ENCODE data around the gene PDE4D.
A peak's percentile ranks its signal among the peaks of the same experiment; 100 is the strongest.

PDE4D gene

DNA sequence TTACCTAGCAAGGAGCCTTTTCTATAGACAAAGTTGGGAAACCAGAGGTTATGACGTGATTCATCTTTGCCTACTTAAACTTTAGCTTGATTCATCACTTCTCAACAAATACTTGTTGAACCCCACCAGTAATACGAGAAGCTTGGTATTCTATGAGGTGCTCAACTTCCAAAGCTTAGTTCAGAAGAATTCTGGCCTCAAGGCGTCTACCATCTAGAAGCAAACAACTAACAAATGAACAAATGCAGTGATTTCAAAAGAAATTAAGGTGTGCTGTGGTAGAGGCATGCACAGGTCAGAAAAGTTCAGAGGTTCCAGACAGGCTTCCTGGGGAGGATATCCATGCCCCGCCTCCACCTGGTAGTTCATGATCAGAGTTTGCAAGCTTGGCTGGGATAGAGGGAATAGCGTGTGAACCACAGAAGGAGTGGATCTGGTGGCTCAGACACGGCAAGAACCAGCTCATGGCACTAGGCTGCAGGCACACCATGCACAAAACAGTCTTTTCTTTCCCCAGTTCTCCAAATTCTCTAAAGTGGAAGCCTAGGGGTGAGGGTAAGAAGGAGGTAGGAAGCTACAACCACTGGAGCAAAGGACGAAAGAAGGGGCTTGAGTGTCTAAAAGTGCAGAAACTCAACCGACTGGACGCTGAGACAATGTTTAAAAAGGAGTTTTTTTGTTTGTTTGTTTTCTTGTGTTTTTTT is 837.6 kb downstream of the PDE4D start:
- intact Hi-C loops (cut with micrococcal nuclease) = no loop called here
- H3K4me1 Mint-ChIP-seq (ENCODE audit: low read depth) = no peaks in the 10 kb centered on the region
- no peak overlapping the region for H3K4me3 Mint-ChIP-seq
- H3K9me3 Mint-ChIP-seq = no peaks in the 10 kb centered on the region
- H3K27me3 Mint-ChIP-seq = no peaks in the 10 kb centered on the region
- no peaks in the 10 kb centered on the region for H3K36me3 Mint-ChIP-seq (ENCODE audit: low read depth)
- H3K27ac Mint-ChIP-seq = no peak overlapping the region

DNA sequence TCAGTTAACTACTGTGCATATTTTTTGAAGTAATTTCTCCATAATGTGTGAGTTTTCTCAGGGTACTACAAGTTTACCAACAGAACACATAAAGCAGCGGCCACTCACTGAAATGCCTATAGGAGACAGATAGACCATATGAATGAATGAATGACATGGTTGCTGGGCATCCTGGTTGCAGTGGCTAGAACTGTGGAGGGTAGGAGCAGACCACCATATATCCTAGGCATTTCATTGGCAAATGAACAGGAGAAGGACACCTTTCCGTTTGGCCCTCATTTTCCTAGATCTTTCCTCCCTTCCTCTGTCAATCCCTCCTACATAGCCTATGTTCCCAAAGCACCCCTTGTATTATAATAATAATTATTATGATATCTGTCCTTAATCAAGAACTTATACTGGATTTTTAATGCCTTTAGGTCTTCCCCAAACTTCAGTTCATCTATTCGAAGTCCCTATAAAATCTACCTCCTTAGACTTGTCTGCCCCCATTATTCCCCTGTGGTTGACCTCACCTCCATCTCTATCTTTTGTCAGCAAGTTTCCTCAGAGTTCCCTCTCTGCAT is 838.5 kb downstream of the PDE4D start:
- no peaks in the 10 kb centered on the region for H3K27me3 Mint-ChIP-seq
- H3K9me3 Mint-ChIP-seq = no peaks in the 10 kb centered on the region
- H3K27ac Mint-ChIP-seq = no peak overlapping the region
- intact Hi-C loops (cut with micrococcal nuclease) = no loop called here
- H3K4me1 Mint-ChIP-seq (ENCODE audit: low read depth) = no peaks in the 10 kb centered on the region
- H3K36me3 Mint-ChIP-seq (ENCODE audit: low read depth) = no peaks in the 10 kb centered on the region
- H3K4me3 Mint-ChIP-seq = no peak overlapping the region

DNA sequence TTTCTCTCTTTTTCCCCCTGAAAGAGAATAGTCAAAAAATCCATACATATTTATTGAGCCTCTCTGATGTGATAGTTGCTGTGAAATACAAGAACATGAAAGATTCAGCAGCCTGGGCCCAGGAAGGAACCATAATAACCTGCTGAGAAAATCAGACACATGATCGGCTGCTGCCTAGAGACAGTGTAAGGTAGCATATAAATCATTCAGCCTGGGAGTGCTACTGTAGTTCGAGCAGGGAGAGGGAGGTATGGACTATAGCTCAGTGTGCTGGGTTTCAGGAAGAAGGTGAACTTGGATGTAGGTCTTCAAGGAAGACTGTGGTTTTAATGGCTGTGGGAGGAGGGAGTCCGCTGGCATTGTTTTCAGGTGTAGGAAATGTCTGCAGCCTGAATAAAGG is 841.6 kb downstream of the PDE4D start:
- Mint-ChIP-seq H3K27me3 (no peaks in the 10 kb centered on the region), H3K27ac (no peak overlapping the region), H3K36me3 (ENCODE audit: low read depth) (no peaks in the 10 kb centered on the region), H3K4me3 (no peak overlapping the region), H3K9me3 (no peaks in the 10 kb centered on the region), H3K4me1 (ENCODE audit: low read depth) (no peaks in the 10 kb centered on the region)
- intact Hi-C loops (cut with micrococcal nuclease) = no loop called here

DNA sequence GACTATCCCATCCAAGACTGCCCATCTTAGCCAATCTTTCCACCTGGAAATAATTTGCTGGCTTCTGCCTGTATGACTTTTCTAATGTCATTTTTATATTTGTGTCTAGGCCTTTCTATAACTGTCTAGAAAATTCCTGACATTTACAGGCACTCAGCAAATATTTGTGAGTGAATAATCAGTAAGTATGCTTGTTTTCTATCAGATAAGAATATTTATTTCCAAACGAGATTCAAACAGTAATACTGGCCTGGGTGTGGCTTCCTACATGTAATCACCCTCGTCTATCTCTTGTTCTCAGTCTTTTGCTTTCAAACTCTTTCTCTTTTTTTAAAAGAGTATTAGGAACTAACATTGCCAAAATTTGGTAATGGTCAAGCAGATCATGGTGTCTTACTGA is 844.4 kb downstream of the PDE4D start:
- no peaks in the 10 kb centered on the region for H3K4me1 Mint-ChIP-seq (ENCODE audit: low read depth)
- no peaks in the 10 kb centered on the region for H3K9me3 Mint-ChIP-seq
- no peak overlapping the region for H3K4me3 Mint-ChIP-seq
- H3K27me3 Mint-ChIP-seq = no peaks in the 10 kb centered on the region
- no peak overlapping the region for H3K27ac Mint-ChIP-seq
- H3K36me3 Mint-ChIP-seq (ENCODE audit: low read depth) = no peaks in the 10 kb centered on the region
- intact Hi-C loops (cut with micrococcal nuclease) = no loop called here

DNA sequence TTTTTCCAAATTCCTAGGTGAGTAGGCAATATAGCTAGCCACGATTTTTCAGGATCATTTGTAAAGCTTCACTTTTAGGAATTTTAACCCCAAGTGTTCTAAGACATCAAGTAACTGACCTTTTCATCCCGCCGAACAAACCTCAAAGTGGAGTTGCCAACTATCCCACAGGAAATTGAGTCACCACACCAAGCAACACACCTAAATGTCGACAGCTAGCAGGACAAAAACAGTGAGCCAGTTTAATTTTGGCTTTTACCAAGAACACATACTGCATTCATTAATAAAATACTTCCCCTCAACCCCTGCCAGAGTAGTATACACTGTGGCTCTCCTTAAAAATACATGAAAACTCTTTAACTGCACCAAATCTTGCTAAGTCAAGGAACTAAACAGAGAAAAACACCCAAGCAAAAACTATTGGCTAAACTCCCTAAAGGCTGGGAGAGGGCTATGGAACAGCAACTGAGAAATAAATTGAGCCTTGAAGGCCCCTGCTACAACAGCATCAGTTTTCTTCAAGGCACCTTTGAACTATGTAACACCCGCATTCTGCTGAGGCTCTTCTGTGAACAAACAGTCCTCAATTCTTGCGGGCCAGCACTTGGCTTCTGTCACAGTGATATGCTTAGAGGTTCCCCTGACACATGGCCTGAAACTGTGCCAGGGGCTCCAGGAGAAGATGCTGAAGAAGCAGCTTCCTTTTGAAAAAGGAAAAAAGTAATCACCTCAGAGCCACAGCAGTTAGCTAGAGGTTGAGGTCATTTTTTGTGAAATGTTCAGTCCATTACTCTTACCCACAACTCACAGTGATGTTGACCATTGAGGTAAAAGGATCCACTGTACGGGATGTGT is 851.1 kb downstream of the PDE4D start:
- intact Hi-C loops (cut with micrococcal nuclease) = no loop called here
- H3K27me3 Mint-ChIP-seq = peaks cover 4% of the 10 kb centered on the region
- no peaks in the 10 kb centered on the region for H3K9me3 Mint-ChIP-seq
- H3K36me3 Mint-ChIP-seq (ENCODE audit: low read depth) = peaks cover 10% of the 10 kb centered on the region
- no peak overlapping the region for H3K4me3 Mint-ChIP-seq
- H3K27ac Mint-ChIP-seq = no peak overlapping the region
- H3K4me1 Mint-ChIP-seq (ENCODE audit: low read depth) = peaks cover 20% of the 10 kb centered on the region

DNA sequence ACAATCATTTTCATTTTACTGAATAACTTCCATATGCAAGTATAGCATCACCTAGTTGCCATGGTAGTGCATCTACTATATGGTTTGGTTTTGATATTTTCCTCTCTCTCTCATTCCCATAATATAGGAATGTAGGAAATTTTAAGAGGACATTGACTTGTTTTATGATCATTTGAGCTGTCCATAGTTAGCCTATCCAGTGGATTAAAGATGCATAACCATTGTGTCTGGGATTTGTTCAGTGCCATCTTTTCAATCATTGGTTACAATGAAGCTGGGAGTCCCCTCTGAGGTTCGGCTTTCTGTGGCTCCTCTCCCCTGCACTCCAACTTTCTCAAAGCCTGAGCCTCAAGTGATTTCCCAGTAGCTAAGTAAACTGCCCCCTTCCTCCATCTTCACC is 852.2 kb downstream of the PDE4D start:
- H3K9me3 Mint-ChIP-seq = no peaks in the 10 kb centered on the region
- no peak overlapping the region for H3K27ac Mint-ChIP-seq
- H3K4me3 Mint-ChIP-seq = no peak overlapping the region
- peaks cover 20% of the 10 kb centered on the region for H3K4me1 Mint-ChIP-seq (ENCODE audit: low read depth)
- H3K27me3 Mint-ChIP-seq = peaks cover 4% of the 10 kb centered on the region
- peaks cover 10% of the 10 kb centered on the region for H3K36me3 Mint-ChIP-seq (ENCODE audit: low read depth)
- intact Hi-C loops (cut with micrococcal nuclease) = no loop called here

DNA sequence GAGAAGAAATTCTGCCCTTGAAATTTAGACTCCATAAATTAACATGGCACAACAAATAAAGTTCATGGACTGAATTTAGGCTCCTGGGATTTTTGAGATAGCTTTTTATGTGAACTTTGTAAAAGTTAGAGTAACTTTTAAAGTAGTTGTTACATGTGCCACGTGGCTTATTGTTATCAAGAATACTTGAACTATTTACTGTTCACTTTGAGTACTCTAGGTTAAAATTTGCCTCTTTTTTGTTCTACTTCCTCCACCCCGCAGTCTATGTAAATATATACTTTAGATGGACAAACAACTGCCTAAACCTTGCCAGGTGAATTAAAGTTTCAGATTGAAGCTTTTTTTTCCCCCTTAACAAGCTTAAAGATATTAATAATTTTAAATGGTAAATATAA is 852.7 kb downstream of the PDE4D start:
- intact Hi-C loops (cut with micrococcal nuclease) = no loop called here
- H3K4me1 Mint-ChIP-seq (ENCODE audit: low read depth) = peaks cover 20% of the 10 kb centered on the region

DNA sequence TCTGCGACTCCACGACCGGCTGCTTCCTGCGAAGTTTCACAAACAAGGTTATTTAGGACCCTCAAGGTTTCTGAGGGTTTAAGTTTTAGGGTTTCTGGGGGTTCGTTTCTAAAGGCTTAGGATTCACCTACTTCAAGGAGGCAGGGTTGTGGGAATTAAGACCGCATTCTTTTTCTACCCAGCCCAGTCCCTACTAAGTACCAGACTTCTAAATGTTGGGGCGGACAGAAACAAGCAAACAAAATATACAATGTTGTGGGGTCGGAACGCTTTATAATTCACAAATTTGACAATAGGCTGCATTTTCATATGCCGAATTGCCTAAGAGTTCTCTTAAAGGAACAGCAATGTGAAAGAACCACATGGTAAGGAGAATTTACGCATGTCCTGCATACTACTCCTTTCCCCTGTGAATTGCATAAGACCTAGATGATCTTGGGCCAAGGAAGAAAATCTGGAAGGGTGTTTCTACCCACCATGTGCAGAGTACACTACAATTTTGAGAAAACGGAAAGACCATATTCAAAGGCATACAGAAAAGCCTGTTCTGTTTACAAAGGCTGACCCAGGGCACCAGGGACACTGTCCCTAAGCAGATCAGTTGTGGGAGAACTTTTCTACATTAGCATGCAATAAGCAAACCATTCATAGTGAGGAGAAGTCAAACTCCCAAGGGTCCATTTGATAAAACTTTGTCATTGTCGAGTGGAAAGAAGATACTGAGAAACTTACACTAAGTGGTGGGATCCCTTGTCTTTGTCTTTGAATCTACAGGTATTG is 853.3 kb downstream of the PDE4D start:
- H3K36me3 Mint-ChIP-seq (ENCODE audit: low read depth) = peaks cover 10% of the 10 kb centered on the region
- H3K27me3 Mint-ChIP-seq = peaks cover 4% of the 10 kb centered on the region
- H3K9me3 Mint-ChIP-seq = no peaks in the 10 kb centered on the region
- intact Hi-C loops (cut with micrococcal nuclease) = no loop called here
- H3K4me1 Mint-ChIP-seq (ENCODE audit: low read depth) = peaks cover 20% of the 10 kb centered on the region
- H3K4me3 Mint-ChIP-seq = peak overlapping the region; percentile 95
- H3K27ac Mint-ChIP-seq = peak overlapping the region; percentile 81

More for the DNA sequence above, 852.7 kb downstream of the PDE4D start:
- no peak overlapping the region for H3K27ac Mint-ChIP-seq
- H3K4me3 Mint-ChIP-seq = no peak overlapping the region
- H3K36me3 Mint-ChIP-seq (ENCODE audit: low read depth) = peaks cover 10% of the 10 kb centered on the region
- H3K9me3 Mint-ChIP-seq = no peaks in the 10 kb centered on the region
- peaks cover 4% of the 10 kb centered on the region for H3K27me3 Mint-ChIP-seq

DNA sequence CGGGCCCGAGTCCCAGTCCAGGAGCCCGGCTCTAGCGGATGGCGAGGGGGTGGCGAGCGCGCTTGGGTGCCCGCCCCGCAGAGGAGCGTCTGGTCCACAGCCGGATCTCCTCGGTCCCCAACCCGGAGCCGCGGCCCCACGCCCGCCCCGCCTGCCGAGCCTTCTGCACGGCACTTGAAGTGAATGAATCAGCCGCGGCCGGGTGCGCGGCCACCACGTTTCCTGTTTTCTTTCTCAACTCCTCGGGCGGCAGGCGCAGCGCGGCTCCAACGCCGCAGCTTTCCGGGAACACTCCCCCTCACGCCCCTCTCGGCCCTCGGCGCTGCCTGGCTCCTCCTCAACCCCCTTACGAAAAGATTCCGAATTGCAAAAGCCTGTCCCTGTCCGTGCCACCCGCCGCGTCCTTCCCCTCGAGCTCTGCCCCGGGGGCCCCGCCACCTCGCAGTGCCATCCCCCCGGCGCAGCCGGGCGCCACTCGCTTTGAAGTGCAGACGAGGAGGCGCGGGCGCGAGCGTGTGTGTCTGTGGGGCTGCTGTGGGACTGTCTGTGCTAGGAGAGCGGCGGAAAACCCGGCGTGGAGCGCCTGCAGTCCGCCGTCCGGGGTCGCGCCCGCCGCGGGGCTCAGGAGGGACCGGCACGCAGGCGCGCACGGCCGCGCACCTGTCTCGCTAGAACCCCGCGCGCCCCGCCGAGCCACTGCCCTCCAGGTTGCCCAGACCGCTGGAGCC is 854.1 kb downstream of the PDE4D start:
- intact Hi-C loops (cut with micrococcal nuclease) = loop anchor here (1.0 to 10.0 kb wide), 3 partner anchors 88 to 345 kb away; no protein-coding TSS in a partner anchor
- peaks cover 10% of the 10 kb centered on the region for H3K36me3 Mint-ChIP-seq (ENCODE audit: low read depth)
- H3K27me3 Mint-ChIP-seq = peaks cover 4% of the 10 kb centered on the region
- peak overlapping the region; percentile 81 for H3K27ac Mint-ChIP-seq
- peak overlapping the region; percentile 95 for H3K4me3 Mint-ChIP-seq
- H3K4me1 Mint-ChIP-seq (ENCODE audit: low read depth) = peaks cover 20% of the 10 kb centered on the region
- no peaks in the 10 kb centered on the region for H3K9me3 Mint-ChIP-seq

DNA sequence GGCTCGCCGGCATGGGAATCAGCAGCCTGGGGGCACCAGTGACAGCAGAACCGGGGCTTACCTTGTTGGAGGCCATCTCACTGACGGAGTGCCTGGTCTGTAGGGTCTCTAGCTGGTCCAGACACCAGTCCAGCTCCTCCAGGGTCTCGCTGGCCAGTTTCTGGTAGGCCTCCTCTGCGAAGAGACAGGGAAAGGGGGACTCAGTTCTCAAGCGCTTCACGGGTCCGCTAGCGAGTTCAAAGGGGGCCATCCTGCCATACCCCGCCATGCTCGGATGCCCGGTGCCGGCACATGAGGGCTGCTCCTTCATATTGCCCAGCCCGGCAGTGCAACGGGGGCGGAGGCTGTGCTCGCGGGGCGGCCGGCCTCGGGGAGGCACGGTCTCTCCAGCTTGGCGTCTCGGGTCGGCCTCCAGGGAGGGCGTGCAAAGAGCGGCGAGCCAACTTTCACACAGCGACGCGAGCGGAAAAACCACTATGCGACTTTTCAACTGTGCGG is 854.7 kb downstream of the PDE4D start:
- intact Hi-C loops (cut with micrococcal nuclease) = loop anchor here (1.0 to 10.0 kb wide), 3 partner anchors 88 to 346 kb away; no protein-coding TSS in a partner anchor
- peaks cover 20% of the 10 kb centered on the region for H3K4me1 Mint-ChIP-seq (ENCODE audit: low read depth)
- peak overlapping the region; percentile 81 for H3K27ac Mint-ChIP-seq

DNA sequence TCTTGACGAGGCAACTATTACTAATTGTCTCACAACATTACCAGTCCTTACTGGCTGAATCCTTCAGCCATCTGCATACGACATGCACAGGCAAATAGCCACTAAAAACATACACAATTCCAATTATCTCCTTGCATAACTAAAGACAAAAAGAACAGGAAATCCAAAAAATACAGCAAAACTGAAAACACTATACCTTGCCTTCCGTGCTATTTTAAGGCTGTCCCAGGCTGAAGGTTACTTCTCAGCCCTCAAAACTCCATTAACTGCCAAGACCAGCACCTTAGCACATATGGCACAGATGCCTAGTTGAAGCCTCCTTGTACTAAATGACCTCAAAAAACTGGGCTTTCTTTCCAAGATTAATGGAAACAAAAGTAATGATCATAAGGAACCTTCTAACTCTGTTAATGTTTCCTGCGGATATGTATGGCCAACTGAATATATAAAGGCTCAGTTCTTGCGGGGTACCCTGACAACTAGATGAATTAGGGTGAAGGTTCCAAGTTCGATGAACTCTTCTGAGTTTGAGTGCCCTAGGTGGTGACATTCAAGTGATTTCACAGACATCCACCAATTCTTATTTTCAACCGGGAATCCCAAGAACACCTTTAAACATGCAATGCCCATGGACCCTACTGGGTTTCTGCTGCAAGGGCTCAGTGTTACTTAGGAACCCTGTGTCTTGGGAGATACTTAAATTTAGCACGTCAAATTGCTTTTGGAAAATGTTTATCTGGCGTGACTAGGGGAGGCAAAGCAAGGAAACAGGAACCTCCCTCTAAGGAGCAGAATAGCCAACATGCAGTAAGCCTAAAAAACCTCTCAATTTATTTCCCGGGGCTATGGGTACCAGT is 855.4 kb downstream of the PDE4D start:
- peaks cover 20% of the 10 kb centered on the region for H3K4me1 Mint-ChIP-seq (ENCODE audit: low read depth)
- H3K27ac Mint-ChIP-seq = peak overlapping the region; percentile 81
- H3K9me3 Mint-ChIP-seq = no peaks in the 10 kb centered on the region
- intact Hi-C loops (cut with micrococcal nuclease) = loop anchor here (5.0 to 10.0 kb wide), 2 partner anchors 134 to 347 kb away; no protein-coding TSS in a partner anchor
- peak overlapping the region; percentile 95 for H3K4me3 Mint-ChIP-seq
- peaks cover 4% of the 10 kb centered on the region for H3K27me3 Mint-ChIP-seq
- H3K36me3 Mint-ChIP-seq (ENCODE audit: low read depth) = peaks cover 10% of the 10 kb centered on the region

More for the DNA sequence above, 854.7 kb downstream of the PDE4D start:
- Mint-ChIP-seq H3K27me3 (peaks cover 4% of the 10 kb centered on the region), H3K9me3 (no peaks in the 10 kb centered on the region), H3K4me3 (peak overlapping the region; percentile 95), H3K36me3 (ENCODE audit: low read depth) (peaks cover 10% of the 10 kb centered on the region)

DNA sequence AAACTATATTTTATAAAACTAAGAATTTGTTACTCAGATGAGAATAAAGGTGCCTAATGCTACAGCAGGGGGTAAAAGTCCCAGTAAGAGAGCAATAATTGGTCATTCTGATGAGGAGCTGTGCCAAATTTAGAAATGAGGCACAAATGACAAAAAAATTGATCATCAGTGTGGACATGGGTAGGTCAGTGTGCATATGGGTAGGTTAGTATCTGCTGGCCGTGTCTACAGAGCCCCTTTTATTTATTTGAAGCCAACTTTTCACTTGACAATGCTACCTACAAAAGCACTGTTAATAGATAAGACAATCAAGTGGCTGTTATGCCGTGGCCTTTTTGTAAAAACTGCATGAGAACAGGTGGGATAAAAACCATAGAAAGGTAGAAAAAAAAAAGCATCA is 856.1 kb downstream of the PDE4D start:
- H3K27me3 Mint-ChIP-seq = peaks cover 4% of the 10 kb centered on the region
- intact Hi-C loops (cut with micrococcal nuclease) = loop anchor here (5.0 to 10.0 kb wide), 2 partner anchors 135 to 347 kb away; no protein-coding TSS in a partner anchor
- no peak overlapping the region for H3K27ac Mint-ChIP-seq
- no peak overlapping the region for H3K4me3 Mint-ChIP-seq
- peaks cover 20% of the 10 kb centered on the region for H3K4me1 Mint-ChIP-seq (ENCODE audit: low read depth)
- H3K36me3 Mint-ChIP-seq (ENCODE audit: low read depth) = peaks cover 10% of the 10 kb centered on the region
- H3K9me3 Mint-ChIP-seq = no peaks in the 10 kb centered on the region

Measured in dendritic cell treated with granulocyte-macrophage colony-stimulating factor and Interleukin-4, amounts not matched to agents 40 ng/mL and 50 ng/mL, for 4 days (primary cell).